ENCODE data around the gene KCNK3.

Gene KCNK3

GRCh38 chr2:26668041-26668440 is 24.5 kb upstream of the KCNK3 start:
- DNase-seq, result no peak

- no peak for DNase-seq
These were observed 23.4 kb upstream of the KCNK3 start for GRCh38 chr2:26668856-26669750.

DNA sequence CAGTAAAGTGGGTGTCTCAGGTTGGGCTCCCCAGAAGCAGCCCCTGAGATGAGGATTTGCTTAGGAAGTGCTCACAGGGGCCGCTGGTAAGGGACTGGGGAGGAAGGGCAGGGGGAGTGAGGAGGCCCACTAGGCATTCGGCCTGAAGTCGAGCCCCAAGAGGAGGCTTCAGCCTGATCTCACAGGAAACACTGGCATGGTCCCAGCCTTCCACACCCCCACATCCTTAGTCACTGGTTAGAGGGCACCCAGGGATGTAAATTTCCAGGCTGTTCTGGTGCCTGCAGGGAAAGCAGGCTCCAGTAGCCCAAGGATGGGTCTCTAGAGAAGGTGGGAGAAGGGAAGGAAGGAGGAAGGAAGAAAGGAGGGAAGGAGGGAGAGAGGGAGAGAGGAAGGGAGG is 22.4 kb upstream of the KCNK3 start:
- DNase-seq, result no peak

DNA sequence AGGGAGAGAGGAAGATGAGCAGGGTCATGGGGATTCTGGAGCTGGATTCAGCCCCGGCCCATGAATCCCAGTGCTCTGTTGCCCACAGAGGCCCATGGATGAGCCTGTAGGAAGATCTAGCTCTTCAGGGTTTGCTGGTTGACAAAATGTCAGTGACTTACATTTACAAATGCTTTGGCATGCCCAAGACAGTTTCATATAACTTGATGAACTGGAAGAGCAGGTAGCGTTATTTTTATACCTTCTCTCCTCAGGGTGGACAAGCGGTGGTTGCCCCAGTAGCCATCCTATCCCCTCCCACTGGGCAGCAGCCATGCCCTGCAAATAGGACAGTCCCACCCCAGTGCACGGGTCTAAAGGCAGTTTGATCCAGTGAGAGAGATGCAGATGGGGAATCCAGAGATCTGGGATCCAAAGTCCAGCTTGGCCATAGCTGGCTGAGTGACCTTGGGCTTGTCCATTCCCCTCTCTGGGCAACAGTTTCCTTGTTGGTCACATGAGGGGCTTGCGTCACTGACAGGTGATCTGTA is 21.5 kb upstream of the KCNK3 start:
- DNase-seq, result no peak

- no peak for DNase-seq
These were observed 20.8 kb upstream of the KCNK3 start for GRCh38 chr2:26671691-26672090.

DNA sequence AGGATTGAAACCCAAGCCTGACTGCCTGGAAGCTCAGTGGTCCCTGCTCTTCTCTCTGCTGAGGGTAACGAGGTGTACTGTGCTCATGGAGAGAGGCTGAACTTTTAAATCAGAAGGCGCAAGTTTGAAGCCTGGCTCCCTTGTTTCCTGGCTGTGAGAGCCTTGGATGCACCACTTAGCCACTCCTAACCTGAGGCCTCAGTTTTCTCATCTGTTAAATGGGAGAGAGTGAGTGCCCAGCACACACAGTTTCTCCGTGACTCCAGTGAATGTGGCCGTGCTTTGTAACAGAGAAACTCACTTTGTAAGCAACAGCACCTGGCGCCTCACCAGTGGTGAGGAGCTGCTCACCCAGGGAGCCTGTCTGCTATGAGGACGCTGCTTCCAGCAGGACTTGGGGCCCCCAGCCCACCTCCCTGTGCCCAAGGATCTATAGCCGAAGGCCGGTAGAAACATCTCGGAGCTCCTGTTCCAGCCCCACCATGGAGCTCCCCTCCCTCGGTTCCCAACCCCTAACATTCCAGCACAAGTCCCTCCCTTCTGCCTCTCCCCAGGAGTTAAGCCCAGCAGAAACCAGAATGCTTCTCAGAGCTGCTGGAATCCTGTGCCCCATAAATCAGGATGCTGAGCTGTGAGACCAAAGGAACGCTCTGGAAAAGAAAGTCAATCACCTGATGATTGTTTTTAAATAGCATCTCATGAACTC is 20.3 kb upstream of the KCNK3 start:
- no peak for DNase-seq

- DNase-seq, result no peak
These were observed 19.6 kb upstream of the KCNK3 start for GRCh38 chr2:26672818-26673393.

DNA sequence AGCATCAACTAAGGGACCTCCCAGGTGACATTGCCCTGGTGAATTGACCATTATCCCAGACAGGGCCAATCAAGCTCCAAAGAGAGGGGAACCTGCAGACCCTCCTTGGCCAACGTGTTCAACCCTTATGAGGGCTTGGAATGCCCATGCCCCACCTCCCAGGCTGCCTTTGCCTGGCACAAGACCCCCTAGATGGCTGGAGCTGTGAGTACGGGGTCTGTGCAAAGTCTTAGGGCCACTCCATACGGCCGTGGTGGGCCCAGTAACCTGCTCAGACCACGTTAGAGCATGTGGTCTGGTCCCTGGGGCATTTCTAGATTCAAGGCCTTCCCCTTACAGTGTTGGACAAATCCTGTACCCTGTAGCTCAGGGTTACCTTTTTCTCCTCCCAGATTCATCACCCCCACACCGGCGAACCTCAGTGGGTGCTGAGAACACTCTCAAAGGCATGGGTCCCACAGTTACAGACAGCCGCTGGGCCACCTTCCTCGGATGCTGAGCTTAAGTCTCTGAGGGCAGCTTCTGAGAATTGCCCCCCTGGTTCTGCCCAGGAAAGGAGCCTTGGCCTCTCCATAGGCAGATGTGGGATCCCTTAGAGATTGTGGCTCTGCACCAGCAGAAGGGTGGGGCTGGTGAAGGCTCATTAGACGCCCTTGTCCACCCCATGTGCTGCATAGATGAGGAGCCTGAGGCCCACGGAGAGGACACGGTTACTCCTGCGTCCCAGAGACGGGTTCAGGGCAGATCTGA is 18.3 kb upstream of the KCNK3 start:
- DNase-seq, result no peak

DNA sequence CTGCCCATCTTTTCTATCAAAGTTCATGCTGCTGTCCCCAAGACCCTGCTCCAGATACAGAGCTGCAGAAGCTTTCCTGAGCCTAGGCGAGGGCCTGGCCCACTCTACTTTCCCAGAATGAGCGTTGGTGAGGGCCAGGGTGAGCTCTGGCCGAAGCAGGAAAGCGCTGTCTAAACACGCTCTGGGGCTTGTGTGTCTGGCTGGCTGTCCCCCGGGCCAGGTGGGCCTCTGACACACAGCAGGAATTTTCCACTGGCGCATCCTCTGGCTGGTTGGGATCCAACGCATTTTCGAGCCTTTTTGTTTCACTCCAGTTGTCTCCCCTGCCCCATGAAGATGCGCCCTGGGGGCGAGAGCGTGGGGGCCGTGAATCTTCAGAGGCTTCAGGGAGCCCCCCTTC is 17.8 kb upstream of the KCNK3 start:
- no peak for DNase-seq

GRCh38 chr2:26675651-26676255 is 16.8 kb upstream of the KCNK3 start:
- DNase-seq, result no peak

GRCh38 chr2:26678035-26678434 is 14.5 kb upstream of the KCNK3 start:
- no peak for DNase-seq

DNA sequence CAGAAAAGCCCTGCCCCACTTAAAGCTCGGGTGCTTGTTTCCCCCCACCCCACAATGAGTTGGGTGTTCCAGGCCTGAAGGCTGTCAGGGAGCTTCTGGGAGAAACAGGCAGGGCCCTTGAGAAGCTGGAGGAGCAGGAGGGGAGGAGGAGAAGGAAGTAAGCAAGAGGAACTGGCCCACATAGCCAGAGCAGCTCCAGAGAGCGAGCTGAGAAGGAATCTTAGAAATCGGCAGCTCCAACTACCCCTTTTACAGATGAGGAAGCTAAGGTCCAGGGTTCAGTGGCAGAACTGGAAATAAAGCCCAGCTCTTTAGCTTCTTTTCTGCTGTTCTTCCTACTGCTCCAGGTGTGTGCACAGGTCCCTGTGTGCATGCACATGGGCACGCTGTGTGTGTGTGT is 12.7 kb upstream of the KCNK3 start:
- no peak for DNase-seq

DNA sequence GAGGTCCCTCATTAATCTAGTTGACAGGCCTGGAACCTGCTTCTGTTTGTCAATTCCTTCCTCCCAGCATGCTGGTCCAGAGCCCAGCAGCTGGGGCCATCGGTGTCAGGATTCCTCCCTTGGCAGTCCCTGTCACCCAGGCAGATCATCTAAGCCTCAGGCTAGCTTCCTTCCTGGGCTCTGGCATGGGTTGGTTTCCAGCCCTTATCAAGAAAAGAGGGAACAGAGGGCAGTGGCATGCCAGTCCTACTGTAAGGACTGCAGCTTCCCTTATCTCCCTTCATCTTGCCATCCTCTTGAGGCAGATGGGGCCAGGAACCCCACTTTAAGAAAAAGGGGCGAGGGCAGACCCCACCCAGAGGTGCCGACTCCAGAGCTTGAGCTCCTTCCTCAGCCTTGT is 10.9 kb upstream of the KCNK3 start:
- DNase-seq, result no peak

DNA sequence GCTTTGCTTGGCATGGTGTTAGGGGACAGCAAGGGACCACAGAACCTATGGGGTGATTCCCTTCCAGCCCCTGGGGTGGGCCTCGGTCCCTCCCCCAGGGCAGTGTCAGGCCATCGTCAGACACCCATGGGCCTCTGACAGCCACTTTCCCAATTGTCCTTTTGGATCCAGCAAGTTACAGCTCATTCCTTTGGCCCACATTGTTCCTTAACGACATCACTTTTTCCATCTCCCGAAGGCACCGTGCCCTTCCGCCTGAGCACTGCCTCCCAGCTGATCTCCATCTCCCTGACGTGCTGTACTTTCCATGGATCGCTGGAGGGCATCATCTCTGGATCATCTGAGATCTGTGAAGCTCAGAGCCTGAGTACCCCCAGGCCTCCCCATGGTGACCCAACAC is 10.4 kb upstream of the KCNK3 start:
- DNase-seq, result no peak

DNA sequence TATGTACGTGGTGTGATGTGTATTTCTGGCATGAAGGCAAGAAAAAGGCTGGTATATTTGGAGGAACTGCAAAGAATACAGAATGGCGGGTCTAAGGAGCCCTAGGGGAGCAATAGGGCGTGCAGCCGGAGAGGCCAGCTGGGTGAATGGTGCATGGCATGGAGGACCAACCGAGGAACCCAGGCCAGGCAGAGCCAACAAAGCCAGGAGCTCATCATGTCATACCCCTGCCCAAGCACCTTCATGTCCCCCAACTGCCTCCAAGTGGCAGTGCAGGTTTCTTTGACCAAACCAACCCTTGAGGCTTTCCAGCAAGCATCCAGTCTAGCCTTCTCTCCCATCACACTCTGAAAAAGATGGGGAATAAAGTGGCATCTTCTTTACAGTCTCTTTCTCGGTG is 8.9 kb upstream of the KCNK3 start:
- no peak for DNase-seq

- no peak for DNase-seq
These were observed 7.2 kb upstream of the KCNK3 start for GRCh38 chr2:26685341-26685740.

DNA sequence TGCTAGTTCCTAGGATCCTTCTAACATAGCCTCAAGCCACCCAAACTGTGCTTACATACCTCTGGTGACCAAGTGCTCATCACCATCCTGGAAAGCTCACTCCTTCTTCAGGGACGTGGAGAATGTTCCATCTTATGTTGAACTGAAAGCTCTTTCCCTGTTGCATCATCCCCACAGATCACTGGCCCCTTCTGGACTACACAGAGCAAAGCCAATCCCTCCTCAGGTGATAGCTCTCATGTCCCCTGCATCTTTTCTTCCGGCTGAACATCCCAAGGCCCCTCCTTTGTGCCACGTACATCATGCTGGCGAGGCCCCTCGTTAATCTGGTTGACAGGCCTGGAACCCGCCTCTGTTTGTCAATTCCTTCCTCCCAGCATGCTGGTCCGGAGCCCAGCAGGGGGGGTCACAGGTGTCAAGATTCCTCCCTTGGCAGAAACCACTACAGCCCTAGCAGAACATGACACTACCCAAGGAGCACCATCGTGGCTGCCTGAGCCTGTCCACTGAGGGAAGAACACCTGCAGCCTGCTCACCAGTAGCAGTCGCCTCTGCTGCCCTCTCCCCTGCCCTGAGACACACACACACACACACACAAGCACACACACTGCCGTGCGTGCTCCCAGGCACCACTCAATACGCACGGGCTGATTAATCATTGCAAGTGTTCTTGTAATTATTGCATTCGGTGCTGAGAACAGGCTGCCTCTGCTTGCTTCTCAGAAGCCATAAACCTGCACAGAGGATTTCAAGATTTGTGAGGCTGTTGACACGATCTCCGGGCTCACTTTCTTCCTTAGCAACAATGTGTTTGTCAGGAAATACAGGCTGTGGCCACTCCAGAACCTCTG is 6.3 kb upstream of the KCNK3 start:
- no peak for DNase-seq

GRCh38 chr2:26687328-26687727 is 5.2 kb upstream of the KCNK3 start:
- DNase-seq, result no peak

- DNase-seq, result no peak
These were observed 4.7 kb upstream of the KCNK3 start for GRCh38 chr2:26687801-26688200.

GRCh38 chr2:26691161-26691560 is 1.4 kb upstream of the KCNK3 start:
- DNase-seq, result no peak

DNA sequence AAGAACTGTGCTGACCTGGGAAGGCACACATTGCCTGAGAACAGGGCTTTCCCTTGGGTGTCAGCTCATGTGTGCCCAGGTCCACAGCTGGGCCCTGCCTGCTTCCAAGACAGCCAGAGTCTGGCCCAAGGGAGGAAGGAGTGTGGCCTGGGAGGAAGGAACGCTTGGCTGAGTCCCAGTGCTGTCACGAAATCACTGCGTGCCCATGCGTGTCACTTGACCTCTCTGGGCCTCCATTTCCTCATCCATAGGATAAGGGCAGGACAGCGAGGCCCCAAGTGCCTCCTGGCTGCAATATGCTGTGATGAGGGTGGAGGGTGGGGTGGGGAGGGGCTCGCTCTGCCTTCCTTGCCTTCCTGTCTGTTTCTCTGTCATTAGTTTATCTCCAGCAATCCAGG is 642 bp upstream of the KCNK3 start:
- no peak for DNase-seq

All from CD4-positive, alpha-beta T cell treated with Interleukin-15 for 1 hour (primary cell).